WERI-Rb-1 (cell line): ENCODE results near the gene RAD51.
"Not testable (repeated sequence)": the region's sequence is repeated elsewhere in the genome, so short reads cannot be mapped to it uniquely, and the experiment has no call there.

Source experiments
- DNase-seq: peaks from one replicate; pipeline ENCODE4 v3.0.0-alpha.2; 2020
- H3K27ac ChIP-seq: fragments of 250-450 bp; sonication (Bioruptor Pico); 2 replicates; pipeline ENCODE4 v1.5.1; 2020; ENCODE audit warnings: mild to moderate bottlenecking, moderate library complexity
- H3K27me3 ChIP-seq: fragments of 250-450 bp; sonication (Bioruptor Pico); 2 replicates; pipeline ENCODE4 v1.5.1; 2021; ENCODE audit warnings: mild to moderate bottlenecking, low read depth, moderate library complexity; ENCODE audit not compliant: insufficient read depth, severe bottlenecking
- H3K36me3 ChIP-seq: fragments of 250-450 bp; sonication (Bioruptor Pico); 2 replicates; pipeline ENCODE4 v1.5.1; 2020; ENCODE audit warnings: mild to moderate bottlenecking, moderate library complexity
- H3K4me3 ChIP-seq: 2 replicates; pipeline ENCODE4 v1.5.1; 2011; ENCODE audit warnings: low read depth, mild to moderate bottlenecking, control low read depth, low read length
- H3K9me3 ChIP-seq: fragments of 250-450 bp; sonication (Bioruptor Pico); 2 replicates; pipeline ENCODE4 v1.5.1; 2021; ENCODE audit warnings: mild to moderate bottlenecking, moderate library complexity; ENCODE audit not compliant: severe bottlenecking
- CTCF ChIP-seq: IDR thresholded peaks from 2 replicates; pipeline ENCODE4 v1.5.1; 2011; ENCODE audit warnings: low read depth, mild to moderate bottlenecking, control low read depth, inconsistent platforms, low read length

Gene RAD51

DNA sequence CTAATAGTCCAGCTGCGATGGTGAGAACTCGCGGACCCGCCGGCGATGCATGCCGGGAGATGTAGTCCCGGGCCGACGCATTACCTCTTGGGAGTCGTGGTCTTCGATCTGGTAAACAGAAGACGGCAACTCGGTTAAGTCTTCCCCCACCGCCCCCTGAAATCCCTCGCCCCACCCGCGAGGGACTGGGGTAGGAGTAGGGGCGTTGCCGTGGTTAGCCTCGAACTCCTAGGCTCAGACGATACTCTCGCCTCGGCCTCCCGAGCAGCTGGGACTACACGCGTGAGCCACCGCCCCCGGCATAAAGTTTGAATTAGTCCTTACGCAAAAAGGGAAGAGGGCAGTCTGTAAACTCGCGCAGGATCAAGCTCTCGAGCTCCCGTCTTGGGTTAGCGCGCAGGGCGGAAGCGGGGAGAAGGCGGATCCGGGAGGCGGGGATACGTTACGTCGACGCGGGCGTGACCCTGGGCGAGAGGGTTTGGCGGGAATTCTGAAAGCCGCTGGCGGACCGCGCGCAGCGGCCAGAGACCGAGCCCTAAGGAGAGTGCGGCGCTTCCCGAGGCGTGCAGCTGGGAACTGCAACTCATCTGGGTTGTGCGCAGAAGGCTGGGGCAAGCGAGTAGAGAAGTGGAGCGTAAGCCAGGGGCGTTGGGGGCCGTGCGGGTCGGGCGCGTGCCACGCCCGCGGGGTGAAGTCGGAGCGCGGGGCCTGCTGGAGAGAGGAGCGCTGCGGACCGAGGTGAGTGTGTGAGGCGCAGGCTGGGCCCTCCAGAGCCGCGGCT lies at the start of gene RAD51:
Gene RAD51 (plus strand): TSS at position 487 of the 781 bp plus-strand sequence. CDS start 3,585 bp downstream, outside the sequence.
- peak within 1 kb of the TSS; percentile 87 for H3K27ac ChIP-seq
- H3K4me3 ChIP-seq = peak within 1 kb of the TSS; percentile 91
- H3K36me3 ChIP-seq = peaks cover 20% of the 10 kb centered on the region
- H3K27me3 ChIP-seq = no peaks in the 10 kb centered on the region
- TF ChIP-seq CTCF = no peak
- peak; percentile 94 for DNase-seq
- no peaks in the 10 kb centered on the region for H3K9me3 ChIP-seq

GRCh38 chr15:40647523-40647922 lies 47.5 kb upstream of the RAD51 start:
- Histone ChIP-seq H3K36me3 (peaks cover 20% of the 10 kb centered on the region), H3K4me3 (no peak overlapping the region), H3K27ac (no peak overlapping the region), H3K27me3 (no peaks in the 10 kb centered on the region), H3K9me3 (no peaks in the 10 kb centered on the region)
- no peak for TF ChIP-seq CTCF
- no peak for DNase-seq

DNA sequence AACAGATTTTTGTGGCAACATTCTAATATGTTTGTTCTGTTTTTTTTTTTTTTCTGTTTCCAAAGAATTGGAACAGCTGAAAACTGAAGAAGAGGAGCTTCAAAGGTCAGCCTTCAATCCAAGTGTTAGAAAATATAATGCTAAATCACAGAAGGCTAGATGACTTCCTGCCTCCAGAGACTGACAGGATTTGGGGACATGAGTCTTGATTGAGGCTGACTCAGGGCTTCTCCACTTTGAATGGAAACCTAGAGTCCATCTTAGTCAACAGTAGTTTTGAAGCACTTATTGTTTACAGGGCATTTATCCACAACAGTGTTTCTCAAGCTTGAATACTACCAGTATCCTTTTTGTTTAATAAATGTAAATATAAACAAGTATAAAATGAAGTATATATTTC lies 44.5 kb upstream of the RAD51 start:
- Histone ChIP-seq H3K4me3 (no peak overlapping the region), H3K9me3 (no peaks in the 10 kb centered on the region), H3K27me3 (no peaks in the 10 kb centered on the region), H3K36me3 (peaks cover 22% of the 10 kb centered on the region), H3K27ac (no peak overlapping the region)
- TF ChIP-seq CTCF = no peak
- no peak for DNase-seq

DNA sequence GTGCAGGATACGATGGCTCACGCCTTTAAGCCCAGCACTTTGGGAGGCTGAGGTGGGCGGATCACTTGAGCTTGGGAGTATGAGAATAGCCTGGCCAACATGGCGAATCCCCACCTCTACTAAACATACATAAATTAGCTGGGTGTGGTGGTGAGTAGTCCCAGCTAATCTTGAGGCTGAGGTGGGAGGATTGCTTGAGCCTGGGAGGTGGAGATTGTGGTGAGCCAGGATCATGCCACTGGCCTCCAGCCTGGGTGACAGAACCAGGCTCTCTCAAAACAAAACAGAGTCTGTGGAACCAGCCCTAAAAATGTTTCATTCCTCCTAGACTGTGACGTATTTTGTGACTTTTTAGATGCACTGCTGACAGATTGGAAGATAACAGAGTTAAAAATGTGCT lies 34.3 kb upstream of the RAD51 start:
- H3K4me3 ChIP-seq = no peak overlapping the region
- TF ChIP-seq CTCF = no peak
- no peaks in the 10 kb centered on the region for H3K9me3 ChIP-seq
- H3K36me3 ChIP-seq = peaks cover 29% of the 10 kb centered on the region
- H3K27me3 ChIP-seq = no peaks in the 10 kb centered on the region
- no peak for DNase-seq
- H3K27ac ChIP-seq = no peak overlapping the region

- Histone ChIP-seq H3K36me3 (peaks cover 18% of the 10 kb centered on the region), H3K4me3 (no peak overlapping the region), H3K27me3 (no peaks in the 10 kb centered on the region), H3K9me3 (no peaks in the 10 kb centered on the region), H3K27ac (no peak overlapping the region)
- no peak for TF ChIP-seq CTCF
- DNase-seq = no peak
Observed at GRCh38 chr15:40664909-40665308, 30.1 kb upstream of the RAD51 start.

GRCh38 chr15:40676290-40676689 lies 18.7 kb upstream of the RAD51 start:
- H3K9me3 ChIP-seq, DNase-seq, H3K36me3 ChIP-seq, H3K27me3 ChIP-seq, H3K4me3 ChIP-seq, H3K27ac ChIP-seq: not testable (repeated sequence)

DNA sequence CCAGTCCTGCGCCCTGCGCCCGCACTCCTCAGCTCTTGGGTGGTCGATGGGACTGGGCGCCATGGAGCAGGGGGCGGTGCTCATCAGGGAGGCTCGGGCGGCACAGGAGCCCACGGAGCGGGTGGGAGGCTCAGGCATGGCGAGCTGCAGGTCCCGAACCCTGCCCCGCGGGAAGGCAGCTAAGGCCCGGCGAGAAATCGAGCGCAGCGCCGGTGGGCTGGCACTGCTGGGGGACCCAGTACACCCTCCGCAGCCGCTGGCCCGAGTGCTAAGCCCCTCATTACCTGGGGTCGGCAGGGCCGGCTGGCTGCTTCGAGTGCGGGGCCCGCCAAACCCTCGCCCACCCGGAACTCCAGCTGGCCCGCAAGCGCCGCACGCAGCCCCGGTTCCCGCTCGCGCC lies 18.1 kb upstream of the RAD51 start:
- DNase-seq, H3K4me3 ChIP-seq, H3K27me3 ChIP-seq: not testable (repeated sequence)

More for the DNA sequence above, 18.1 kb upstream of the RAD51 start:
- H3K36me3 ChIP-seq, H3K27ac ChIP-seq, H3K9me3 ChIP-seq: not testable (repeated sequence)
